HEK293 (cell line): ENCODE measurements around the gene KRT36.

Source experiments
- BCL11A ChIP-seq: fragments of 450-650 bp; formaldehyde crosslinking; IDR thresholded peaks from 2 replicates; pipeline ENCODE4 v1.5.1; 2016; ENCODE audit warnings: low read depth, missing biosample characterization, missing genetic modification characterization
- CTCF ChIP-seq: fragments of 450-650 bp; formaldehyde crosslinking; IDR thresholded peaks from 2 replicates; pipeline ENCODE4 v1.5.1; 2016; ENCODE audit warnings: missing biosample characterization, missing genetic modification characterization
- PRDM6 ChIP-seq: fragments of 450-650 bp; formaldehyde crosslinking; IDR thresholded peaks from 2 replicates; pipeline ENCODE4 v1.5.1; 2017; ENCODE audit warnings: missing biosample characterization, missing genetic modification characterization
- ZBTB1 ChIP-seq: fragments of 450-650 bp; formaldehyde crosslinking; IDR thresholded peaks from 2 replicates; pipeline ENCODE4 v1.5.1; 2016; ENCODE audit warnings: missing biosample characterization, missing genetic modification characterization
- ZNF112 ChIP-seq: fragments of 450-650 bp; formaldehyde crosslinking; IDR thresholded peaks from 2 replicates; pipeline ENCODE4 v1.5.0; 2017; ENCODE audit warnings: missing biosample characterization, missing genetic modification characterization
- ZNF121 ChIP-seq: fragments of 450-650 bp; formaldehyde crosslinking; IDR thresholded peaks from 2 replicates; pipeline ENCODE4 v1.5.1; 2016; ENCODE audit warnings: missing biosample characterization, missing genetic modification characterization

GRCh38 chr17:41491476-41491875, 1.8 kb upstream of the KRT36 start:
- TF ChIP-seq BCL11A (no peak), CTCF (tag by site-specific recombination) (no peak), ZNF121 (tag by site-specific recombination) (no peak), ZBTB1 (tag by site-specific recombination) (no peak), PRDM6 (tag by site-specific recombination) (no peak), ZNF112 (no peak)
